AG09309 (cell line): ENCODE data around the gene BDH1.
"Not testable (repeated sequence)": the region's sequence is repeated elsewhere in the genome, so short reads cannot be mapped to it uniquely, and the experiment has no call there.

Experiments used
- DNase-seq: peaks from one replicate; pipeline ENCODE4 v3.0.0-alpha.2; 2010; ENCODE audit warnings: low read depth
- H3K4me3 ChIP-seq: 2 replicates; pipeline ENCODE4 v1.5.1; 2011; ENCODE audit warnings: mild to moderate bottlenecking, low read depth, low read length, moderate library complexity; ENCODE audit not compliant: control insufficient read depth
- CTCF ChIP-seq: IDR thresholded peaks from 2 replicates; pipeline ENCODE4 v1.5.1; 2011; ENCODE audit warnings: mild to moderate bottlenecking, low read depth, low read length, inconsistent platforms; ENCODE audit not compliant: insufficient read depth, control insufficient read depth; ENCODE audit errors: missing control alignments

Gene BDH1

DNA sequence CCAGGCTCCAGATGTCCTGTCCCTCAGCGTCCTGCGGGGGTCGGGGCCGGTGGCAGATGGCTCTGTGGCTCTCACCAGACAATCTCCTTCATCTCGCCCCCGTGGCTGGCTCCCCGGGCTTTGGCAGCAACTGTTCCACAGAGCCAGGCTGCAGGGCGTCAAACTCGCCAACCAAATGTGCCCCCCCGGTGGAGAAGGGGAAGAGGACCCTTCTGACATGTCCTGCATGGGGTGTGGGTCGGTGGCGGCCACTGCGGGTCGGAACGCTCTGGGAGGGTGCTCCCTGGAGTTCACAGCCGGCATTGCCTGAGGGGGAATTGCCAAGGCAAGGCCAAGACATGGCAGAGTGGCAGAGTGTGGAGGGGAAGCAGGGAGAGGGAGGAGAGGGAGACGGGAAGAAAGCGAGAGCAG is 36.0 kb downstream of the BDH1 start:
- TF ChIP-seq CTCF = no peak
- no peak overlapping the region for H3K4me3 ChIP-seq
- no peak for DNase-seq

GRCh38 chr3:197518881-197519421 is 36.8 kb downstream of the BDH1 start:
- no peak for DNase-seq
- no peak for TF ChIP-seq CTCF
- H3K4me3 ChIP-seq = no peak overlapping the region

DNA sequence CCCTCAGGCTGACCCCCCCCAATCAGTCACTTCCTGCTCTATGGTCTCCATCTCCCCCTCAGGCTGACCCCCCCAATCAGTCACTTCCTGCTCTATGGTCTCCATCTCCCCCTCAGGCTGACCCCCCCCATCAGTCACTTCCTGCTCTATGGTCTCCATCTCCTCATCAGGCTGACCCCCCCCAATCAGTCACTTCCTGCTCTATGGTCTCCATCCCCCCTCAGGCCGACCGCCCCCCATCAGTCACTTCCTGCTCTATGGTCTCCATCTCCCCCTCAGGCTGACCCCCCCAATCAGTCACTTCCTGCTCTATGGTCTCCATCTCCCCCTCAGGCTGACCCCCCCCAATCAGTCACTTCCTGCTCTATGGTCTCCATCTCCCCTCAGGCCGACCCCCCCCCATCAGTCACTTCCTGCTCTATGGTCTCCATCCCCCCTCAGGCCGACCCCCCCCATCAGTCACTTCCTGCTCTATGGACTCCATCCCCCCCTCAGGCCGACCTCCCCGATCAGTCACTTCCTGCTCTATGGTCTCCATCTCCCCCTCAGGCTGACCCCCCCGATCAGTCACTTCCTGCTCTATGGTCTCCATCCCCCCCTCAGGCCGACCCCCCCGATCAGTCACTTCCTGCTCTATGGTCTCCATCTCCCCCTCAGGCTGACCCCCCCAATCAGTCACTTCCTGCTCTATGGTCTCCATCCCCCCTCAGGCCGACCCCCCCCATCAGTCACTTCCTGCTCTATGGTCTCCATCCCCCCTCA is 37.7 kb downstream of the BDH1 start:
- not testable (repeated sequence) for H3K4me3 ChIP-seq, DNase-seq

DNA sequence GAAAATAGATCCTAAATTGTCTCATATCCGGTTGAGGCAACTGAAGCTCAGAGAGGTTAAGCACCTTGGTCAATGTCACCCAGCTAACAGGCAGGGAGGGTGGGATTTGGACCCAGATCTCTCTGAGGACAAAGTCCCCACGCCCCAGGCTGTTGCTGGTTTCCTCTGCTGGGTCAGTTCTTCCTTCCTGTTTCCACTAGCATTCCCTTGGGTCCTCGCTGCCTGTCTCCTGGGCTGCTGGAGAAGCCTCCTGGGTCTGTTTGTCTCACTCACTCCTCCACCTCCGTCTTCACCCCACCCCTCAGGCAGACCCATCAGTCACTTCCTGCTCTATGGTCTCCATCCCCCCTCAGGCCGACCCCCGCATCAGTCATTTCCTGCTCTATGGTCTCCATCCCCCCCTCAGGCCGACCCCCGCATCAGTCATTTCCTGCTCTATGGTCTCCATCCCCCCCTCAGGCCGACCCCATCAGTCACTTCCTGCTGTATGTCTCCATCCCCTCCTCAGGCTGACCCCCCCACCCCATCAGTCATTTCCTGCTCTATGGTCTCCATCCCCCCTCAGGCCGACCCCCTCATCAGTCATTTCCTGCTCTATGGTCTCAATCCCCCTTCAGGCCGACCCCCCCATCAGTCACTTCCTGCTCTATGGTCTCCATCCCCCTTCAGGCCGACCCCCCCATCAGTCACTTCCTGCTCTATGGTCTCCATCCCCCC is 38.7 kb downstream of the BDH1 start:
- not testable (repeated sequence) for H3K4me3 ChIP-seq

DNA sequence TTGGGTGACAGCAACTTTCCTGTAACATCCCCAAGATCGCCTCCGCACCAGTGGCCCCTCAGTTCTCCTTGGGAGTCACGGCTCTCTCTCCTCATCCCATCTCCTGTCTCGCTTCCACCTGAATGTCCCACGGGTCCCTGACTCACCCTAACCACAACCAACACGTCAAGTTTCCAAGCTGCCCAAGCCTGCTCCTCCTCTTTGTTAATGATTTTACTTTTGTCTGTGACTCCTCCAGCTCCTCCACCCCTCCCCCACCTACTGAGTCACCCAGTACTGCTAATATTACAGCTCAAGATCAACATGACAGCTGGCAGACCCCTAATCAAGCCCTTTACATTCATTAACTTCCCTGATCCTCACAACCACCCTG is 39.3 kb downstream of the BDH1 start:
- TF ChIP-seq CTCF = no peak
- H3K4me3 ChIP-seq = no peak overlapping the region
- peak; percentile 57 for DNase-seq

More for the DNA sequence above, 38.7 kb downstream of the BDH1 start:
- not testable (repeated sequence) for DNase-seq

- H3K4me3 ChIP-seq = no peak overlapping the region
- no peak for DNase-seq
- TF ChIP-seq CTCF = no peak
These were observed 40.9 kb downstream of the BDH1 start for GRCh38 chr3:197514786-197515355.

GRCh38 chr3:197513953-197514785 is 41.6 kb downstream of the BDH1 start:
- no peak overlapping the region for H3K4me3 ChIP-seq
- no peak for TF ChIP-seq CTCF
- DNase-seq = no peak
